HG03159 (cell line): ENCODE results near the gene CCSER1.
"Not testable (repeated sequence)": the region's sequence is repeated elsewhere in the genome, so short reads cannot be mapped to it uniquely, and the experiment has no call there.

ENCODE experiments used
- ATAC-seq: cut with Tn5 transposase; IDR thresholded peaks from one replicate; pipeline ENCODE4 v1.9.1; 2021; ENCODE audit warnings: mild to moderate bottlenecking, moderate library complexity; ENCODE audit not compliant: unreplicated experiment

Gene CCSER1

DNA sequence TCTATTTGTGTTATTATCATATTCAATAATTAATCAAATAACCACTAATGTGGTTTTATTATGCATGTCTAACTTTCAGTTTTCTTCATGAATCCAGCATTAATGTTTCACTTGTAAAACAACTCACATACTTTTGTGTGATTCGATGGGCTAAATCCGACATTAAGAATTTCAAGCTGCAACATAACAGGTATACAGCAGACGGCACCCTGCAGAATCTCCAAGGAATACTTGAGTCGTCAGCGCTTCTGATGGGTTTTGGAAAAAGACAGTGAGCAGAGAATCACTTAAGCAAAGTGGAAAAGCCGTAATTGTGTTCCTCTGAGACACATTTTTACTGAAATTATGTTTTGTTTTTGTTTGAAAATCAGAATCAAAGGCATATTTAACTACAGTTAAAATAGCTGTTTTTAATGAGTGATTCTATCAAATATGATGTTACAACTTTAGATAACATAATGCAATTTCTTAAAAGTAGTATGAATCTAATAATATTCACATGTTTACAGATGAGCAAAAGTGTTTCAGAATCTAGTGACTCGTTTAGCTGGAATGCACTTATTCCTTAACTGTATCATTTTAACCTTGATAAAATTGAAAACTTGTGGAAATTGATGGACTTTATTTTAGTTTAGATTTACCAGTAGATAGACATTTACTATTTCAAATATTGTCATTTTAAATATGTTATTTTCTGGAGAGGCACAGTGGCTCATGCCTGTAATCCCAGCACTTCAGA lies 514.8 kb downstream of the CCSER1 start:
- no peak for ATAC-seq

DNA sequence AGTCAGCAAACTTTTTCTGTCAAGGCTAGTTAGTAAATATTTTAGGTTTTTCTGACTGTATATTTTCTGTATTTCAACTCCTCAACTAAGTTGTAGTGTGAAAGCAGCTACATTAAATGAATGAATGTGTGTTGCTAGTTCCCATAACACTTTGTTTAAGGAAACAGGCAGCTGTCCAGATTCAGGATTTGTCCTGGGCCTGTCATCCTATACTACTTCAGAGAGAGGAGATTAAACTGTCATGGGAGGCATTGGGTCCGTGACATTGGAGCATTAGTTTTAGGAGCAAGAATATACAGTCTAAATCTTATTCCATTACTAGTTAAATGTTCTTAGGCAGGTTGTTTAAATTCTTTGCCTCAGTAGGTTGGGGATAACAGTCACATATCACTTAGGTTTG lies 516.0 kb downstream of the CCSER1 start:
- ATAC-seq: no peak

DNA sequence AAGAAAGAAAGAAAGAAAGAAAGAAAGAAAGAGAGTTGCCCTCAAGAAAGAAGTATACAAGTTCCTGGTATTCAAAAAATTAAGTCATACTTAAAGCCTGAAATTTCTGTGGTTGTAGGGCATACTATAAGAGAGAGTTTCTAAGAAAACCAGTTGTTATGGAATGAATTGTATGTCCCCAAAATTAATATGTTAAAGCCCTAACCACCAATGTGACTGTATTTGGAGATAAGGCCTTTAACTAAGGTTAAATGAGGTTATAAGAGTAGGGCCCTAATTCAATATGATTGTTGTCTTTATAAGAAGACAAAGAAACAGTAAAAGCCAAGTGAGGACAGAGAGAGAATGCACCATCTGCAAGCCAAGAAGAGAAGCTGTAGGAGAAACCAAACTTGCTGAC lies 521.1 kb downstream of the CCSER1 start:
- ATAC-seq: no peak

DNA sequence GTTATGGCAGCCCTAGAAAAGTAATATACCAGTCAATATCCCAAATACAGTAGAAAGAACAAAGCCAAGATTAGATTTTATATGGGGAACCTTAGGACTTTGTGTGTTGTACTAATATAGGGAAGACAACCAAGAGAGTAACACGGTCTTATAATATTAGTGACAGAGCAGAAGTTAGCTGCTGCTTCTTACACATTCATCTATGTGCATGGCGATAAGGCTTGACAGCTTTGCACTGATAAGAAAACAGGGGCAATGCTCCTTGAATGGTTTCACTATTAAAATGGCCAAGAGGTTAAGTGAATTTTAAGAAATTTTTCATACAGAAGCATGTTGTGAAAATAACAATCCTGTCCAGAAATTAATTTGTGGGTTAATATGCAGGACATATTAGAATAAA lies 521.6 kb downstream of the CCSER1 start:
- ATAC-seq: no peak

DNA sequence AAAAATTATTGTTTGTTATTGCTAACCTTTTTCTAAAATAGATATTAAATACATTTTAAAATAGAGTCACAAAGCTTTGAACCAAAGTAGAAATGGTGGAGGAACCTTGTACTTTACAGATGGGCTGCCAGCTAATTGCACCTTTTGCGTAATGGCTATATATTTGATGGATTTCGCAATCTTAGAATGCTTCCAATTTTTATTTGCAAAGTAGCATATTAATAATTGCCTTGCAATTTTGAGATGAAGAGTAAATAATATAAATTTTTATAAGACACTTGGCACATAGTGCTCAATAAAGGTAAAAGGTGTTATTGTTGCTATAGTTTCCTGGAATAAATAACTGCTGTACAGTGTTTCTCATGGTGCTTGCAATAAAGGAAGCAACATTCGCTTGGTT lies 533.5 kb downstream of the CCSER1 start:
- ATAC-seq: no peak

DNA sequence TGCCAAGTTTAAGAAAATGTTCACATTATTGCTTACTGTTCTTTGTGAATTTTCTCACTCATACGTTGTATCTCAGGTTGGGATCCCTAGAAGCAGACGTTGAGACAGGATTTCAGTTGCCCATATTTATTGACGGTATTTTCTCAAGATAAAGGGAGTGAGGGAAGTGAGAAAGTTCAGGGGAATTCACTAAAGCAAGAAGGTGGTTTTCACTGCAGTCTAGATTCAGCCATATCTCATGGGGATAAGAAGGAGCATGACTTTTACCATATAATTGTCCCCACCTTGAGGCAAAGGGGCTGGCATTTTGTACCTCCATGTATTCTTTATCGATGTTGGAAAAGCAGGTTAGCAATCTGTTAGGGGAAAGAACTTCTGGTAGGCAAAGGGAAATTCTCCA lies 543.0 kb downstream of the CCSER1 start:
- no peak for ATAC-seq

DNA sequence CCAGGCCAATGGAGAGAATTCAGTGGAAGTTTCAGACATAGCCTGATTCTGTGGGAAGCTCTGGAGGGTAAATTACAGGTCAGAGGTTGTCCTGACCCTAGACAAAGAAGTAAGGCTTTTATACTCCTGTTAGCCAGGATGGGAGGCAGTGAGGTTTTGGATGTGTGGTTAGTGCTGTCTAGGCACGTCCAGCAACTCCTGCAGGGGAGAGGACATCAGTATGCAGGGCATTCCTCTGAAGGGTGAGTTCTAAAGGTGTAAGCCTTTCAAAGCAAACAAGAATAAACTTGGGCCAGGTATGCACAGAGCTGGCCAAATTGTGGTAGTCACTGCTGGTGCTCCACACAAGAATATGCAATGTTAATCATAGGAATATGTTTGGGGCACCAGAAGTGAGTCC lies 562.5 kb downstream of the CCSER1 start:
- no peak for ATAC-seq

DNA sequence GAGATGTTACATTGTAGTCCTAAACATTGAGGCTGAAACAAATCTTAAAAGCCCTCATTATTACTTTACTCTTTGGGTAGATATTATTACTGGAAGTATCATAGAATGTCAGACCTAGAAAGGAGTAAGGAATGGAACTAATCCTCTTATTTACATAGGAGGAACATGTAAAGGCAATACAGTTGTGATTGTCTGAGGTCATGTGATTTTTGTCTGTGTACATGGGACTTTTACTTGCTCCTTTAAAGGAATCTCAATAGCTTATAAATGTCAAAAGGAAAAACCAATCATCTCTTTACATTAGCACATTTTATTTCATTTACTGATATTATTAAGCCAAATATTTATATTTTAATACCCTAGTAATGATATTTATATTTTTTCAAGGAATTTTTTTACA lies 568.2 kb downstream of the CCSER1 start:
- ATAC-seq: no peak

DNA sequence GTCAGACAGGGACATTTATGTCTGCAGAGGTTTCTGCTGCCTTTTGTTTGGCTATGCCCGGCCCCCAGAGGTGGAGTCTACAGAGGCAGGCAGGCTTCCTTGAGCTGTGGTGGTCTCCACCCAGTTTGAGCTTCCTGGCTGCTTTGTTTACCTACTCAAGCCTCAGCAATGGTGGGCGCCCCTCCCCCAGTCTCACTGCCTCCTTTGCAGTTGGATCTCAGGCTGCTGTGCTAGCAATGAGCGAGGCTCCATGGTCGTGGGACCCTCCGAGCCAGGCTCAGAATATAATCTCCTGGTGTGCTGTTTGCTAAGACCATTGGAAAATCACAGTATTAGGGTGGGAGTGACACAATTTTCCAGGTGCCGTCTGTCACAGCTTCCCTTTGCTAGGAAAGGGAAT lies 578.3 kb downstream of the CCSER1 start:
- ATAC-seq: not testable (repeated sequence)

DNA sequence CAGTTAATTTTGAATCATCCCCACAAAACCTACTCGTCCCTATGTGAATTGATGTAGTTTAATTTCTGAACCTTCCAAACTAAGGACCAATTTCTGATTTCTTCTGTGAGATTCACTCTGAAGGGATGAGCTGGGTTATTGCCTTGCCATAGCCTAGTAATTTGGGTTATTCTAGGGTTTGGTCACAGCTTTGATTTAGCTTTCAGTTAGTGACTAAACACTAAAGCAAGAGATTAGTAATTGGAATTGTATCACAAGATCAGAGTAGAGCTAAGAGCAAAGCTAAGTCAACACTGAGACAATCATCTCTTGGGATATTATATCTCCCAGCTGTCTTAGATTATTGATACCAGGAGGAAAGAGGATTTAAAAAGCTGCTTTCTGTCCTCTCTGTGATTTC lies 588.0 kb downstream of the CCSER1 start:
- no peak for ATAC-seq

DNA sequence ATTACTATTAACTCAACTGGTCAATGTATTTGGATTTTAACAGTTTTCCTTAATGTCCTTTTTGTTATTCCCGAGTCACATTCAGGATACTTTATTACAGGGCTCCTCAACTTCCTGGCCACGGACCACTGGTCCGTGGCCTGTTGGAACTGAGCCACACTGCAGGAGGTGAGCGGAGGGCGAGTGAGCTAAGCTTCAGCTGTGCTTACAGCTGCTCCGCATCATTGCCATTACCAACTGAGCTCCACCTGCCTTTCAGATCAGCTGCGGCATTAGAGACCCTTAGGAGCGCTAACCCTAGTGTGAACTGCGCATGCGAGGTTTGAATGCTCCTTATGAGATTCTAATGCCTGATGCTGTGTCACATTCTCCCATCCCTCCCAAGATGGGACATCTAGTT lies 591.7 kb downstream of the CCSER1 start:
- ATAC-seq: no peak

DNA sequence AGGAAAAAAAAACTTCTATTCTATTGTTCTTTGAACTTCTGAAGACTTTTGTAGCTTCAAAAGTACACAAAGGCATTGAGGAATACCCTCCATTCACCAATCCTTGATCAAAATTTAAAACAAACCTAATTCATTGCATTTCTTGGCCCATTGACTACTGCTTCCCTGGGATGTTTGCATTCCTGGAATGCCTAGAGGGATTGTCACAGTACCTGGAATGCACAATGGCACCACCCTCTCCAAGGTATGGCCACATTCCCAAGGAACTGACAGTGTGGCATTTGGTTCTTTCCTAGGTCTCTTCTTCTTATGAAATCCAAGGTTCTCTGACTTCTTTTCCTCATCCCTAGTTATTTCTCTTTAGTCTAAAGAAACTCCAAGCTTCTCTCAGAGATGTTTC lies 600.7 kb downstream of the CCSER1 start:
- ATAC-seq: no peak

DNA sequence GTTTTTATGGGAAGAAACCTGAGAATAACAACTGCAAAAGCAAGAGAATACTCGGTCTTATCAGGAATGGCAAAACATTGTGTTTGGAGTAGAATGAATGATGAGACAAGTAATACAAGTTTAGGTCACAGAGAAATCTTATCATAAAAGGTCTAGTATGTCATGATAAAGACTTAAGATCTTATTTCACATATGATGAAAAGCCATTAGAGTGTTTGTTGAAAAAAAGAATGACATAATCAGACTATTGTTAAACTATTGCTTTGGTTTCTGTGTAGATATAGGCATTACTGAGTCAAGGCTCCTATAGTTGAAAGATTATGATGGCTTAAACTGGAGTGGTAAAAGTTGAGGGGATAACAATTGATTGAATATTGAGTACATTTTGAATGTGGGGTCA lies 603.6 kb downstream of the CCSER1 start:
- ATAC-seq: no peak

DNA sequence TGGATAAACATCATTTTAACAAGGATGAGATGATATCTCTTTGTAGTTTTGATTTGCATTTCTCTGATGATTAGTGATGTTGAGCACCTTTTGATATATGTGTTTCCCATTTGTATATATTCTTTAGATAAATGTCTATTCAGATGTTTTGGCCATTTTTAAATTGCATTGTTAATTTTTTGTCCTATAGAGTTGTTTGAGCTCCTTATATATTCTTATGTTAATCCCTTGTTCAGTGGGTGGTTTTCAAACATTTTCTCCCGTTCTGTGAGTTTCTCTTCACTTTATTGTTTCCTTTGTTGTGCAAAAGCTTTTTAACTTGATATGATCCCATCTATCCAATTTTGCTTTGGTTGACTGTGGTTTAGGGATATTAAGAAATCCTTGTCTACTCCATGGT lies 606.0 kb downstream of the CCSER1 start:
- ATAC-seq: no peak

DNA sequence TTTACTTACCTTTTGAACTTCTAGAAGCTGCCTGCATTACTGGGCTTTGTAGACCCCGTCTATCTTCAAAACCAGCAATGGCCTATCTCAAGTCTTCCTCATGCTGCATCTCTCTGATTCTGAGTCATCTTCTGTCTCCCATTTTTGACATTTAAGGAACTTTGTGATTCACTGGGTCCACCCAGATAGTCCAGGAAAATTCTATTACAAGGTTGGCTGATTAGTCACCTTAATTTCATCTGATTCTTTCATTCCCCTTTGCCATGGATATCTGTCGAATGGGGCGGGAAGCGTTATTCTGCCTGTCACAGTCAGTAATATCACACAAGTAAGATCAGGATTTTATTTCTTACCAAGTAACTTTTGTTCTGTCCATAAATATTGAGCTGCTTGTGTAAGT lies 618.0 kb downstream of the CCSER1 start:
- no peak for ATAC-seq

DNA sequence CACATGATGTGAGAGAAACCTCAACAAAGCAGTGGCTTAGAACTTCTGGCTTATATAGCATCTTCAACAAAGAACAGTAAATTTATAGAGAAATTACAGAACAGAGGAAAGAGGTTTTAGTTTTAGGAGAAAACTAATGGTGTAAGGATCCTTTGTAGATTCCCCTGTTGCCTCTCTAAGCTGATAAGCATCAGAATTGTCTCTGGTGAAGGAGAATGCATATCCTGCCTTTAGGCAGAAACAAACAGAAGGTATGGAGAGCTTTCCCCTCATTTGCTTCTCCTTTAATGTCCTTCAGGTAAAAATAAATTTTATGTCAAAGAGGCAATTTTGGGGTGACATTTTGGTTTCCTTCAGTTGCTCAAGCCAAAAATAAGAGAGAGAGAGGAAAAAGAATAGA lies 625.9 kb downstream of the CCSER1 start:
- no peak for ATAC-seq

DNA sequence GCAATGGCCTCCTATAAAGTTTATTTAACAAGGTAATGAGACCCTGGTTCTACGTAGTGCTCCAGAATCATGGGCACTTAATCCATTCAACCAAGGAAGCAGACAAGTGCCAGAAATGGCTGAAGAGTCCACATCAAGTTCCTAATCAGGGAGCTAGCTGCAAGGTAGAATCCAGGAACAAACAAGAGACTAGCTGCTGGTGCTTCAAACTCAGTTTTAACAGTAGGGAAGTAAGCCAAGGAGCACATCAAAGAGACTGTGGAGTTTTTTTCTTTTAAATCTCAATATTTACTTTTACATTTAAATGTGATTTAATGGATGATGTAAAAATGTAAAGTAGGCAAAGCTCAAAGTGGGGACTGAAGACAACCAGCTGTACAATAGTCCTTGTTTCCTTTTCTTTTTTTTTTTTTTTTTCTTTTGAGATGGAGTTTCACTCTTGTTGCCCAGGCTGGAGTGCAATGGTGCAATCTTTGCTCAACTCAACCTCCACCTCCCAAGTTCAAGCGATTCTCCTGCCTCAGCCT lies 630.4 kb downstream of the CCSER1 start:
- no peak for ATAC-seq

DNA sequence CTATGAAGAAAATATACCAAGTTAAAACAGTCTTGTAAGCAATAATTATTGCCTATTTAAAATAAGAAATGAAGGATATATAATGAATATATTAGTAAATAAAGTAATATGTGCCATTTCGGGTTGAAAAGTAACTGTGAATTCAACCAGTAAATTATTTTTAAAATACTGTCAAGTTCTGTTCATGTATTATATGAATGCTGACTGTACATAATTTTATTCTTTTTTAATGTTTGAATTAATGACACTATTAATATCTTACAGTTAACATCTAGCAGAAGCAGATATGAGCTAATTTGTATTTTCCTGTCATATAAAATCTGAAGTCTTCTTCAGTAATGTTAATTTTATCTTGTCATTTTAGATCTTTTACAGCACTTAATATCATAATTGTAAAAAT lies 632.9 kb downstream of the CCSER1 start:
- ATAC-seq: no peak

DNA sequence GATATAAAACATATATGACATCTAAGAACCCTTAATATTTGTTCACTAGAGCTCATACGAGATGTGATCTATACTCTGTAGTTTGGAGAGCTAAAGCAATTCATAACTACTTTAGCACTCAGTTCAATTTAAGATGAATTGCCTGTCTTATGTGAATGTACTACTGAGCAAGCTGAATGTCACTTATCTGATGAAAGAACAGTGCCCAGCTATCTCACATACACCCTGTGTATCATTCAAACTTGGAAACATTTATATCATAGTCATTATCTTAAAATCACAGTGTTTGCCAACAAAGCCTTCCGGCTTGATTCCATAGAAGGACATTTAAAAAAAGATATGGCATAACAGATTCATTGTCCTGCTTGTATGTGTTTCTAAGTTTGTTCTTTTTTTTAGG lies 639.6 kb downstream of the CCSER1 start:
- no peak for ATAC-seq

DNA sequence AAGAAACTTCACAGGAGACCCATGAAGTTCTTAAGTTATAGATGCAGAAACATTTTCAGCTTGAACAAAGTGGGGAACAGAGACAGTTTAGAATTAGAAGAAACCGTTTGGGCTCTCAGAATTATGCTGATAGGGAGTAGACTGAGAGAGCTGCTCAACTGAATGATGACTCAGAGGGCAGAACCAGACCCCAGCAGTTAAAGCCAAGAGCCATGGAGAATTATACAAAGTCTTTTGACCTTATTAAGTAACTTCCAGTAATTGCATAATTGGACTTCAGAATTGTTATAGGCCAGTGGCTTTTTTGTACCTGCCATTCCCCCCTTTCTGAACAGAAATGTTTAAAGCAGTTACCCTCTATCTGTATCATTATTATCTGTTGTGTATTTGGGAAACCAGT lies 642.1 kb downstream of the CCSER1 start:
- ATAC-seq: no peak

DNA sequence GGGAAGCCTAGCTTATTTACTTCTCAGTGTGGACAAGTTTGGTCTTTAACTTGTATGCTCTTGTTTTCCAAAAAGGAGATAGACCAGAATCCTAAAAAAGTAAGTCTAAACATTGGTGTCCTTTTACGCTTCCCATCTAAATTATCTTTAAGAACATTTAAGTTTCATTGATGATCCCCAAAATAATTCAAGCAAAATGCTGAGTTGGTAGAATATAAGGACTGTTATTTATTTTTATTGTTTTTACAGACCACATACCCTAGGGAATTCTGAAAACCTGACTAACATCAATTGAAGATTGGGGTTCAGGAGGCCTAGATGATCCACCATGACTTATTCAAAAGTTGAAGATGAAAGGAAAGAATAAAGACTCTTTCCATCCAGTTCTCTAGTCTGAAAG lies 653.0 kb downstream of the CCSER1 start:
- no peak for ATAC-seq

DNA sequence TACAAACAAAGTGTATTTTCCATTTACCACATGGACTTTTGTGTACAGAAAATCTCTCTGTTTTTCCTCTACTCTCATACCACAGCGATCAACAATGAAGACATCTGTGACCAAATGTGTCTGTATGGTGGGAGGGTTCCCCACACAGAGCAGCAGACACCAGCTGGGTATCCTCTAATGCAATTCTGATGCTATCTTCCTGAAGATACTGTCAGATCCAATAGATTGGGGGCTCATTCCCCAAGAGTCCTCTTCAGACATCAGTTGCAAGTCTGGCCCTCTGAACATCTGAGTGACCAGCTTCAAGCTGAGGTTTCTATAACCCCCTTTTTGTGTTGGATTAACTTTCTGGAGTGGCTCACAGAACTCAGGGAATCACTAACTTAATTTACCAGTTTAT lies 659.4 kb downstream of the CCSER1 start:
- ATAC-seq: no peak

DNA sequence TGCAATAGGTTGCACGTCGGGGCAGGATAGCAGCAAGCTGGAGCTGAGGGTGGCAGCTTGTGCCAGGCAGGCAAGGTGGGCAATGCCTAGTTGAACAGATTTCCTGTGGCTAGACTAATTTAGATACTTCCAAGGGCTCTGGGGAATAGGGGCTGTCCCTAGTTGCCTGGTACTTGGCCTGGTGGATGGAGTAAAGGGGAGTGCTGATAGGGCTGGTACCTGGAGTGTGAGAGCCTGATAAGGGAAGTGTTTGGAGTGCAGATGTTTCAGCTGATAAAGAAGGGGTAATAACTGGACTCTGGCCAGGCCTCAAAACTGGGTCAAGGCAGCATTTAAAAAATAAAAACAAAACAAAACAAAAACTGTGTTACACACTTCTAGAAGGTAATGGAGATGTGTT lies 665.5 kb downstream of the CCSER1 start:
- no peak for ATAC-seq
